HG03175 (cell line): Measurements from ENCODE around the gene PACS2.

Experiments
- ATAC-seq: cut with Tn5 transposase; IDR thresholded peaks from one replicate; pipeline ENCODE4 v1.9.1; 2021; ENCODE audit warnings: mild to moderate bottlenecking, moderate library complexity; ENCODE audit not compliant: unreplicated experiment

PACS2 gene

GRCh38 chr14:105398044-105398725 lies 83.6 kb downstream of the PACS2 start, which contains the start of gene TEX22:
TSS of gene TEX22 (plus strand) at chr14:105398538. CDS start at chr14:105399341, 803 bp downstream.
- ATAC-seq: peak; percentile 81

GRCh38 chr14:105398726-105399465 lies 84.3 kb downstream of the PACS2 start:
- ATAC-seq: peak; percentile 31

GRCh38 chr14:105399466-105399775 lies 84.9 kb downstream of the PACS2 start:
- no peak for ATAC-seq

- ATAC-seq: no peak
Observed at GRCh38 chr14:105400016-105400415, 85.5 kb downstream of the PACS2 start.

GRCh38 chr14:105401699-105402098 lies 87.2 kb downstream of the PACS2 start:
- no peak for ATAC-seq

GRCh38 chr14:105408592-105408991 lies 94.0 kb downstream of the PACS2 start:
- no peak for ATAC-seq

- ATAC-seq: no peak
Observed at GRCh38 chr14:105409364-105409763, 94.8 kb downstream of the PACS2 start.

DNA sequence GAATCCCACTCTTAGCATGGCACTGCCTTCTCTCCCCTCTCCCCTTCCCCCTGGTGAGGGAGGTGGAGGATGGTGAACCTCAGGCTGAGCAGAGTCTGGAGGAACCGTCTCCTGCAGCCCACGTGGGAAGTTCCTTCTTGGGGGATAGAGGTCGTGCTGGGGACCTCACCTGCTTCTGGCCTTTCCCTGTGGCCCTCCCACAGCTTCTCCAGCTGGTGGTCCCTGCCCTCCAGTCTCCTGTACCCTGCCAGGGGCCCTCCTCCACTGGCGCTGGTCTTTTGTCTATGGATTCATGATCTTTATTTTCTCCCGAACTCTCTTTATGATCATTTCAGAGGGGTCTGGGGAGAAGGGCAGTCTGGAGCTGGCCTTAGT lies 96.1 kb downstream of the PACS2 start:
- ATAC-seq: no peak

DNA sequence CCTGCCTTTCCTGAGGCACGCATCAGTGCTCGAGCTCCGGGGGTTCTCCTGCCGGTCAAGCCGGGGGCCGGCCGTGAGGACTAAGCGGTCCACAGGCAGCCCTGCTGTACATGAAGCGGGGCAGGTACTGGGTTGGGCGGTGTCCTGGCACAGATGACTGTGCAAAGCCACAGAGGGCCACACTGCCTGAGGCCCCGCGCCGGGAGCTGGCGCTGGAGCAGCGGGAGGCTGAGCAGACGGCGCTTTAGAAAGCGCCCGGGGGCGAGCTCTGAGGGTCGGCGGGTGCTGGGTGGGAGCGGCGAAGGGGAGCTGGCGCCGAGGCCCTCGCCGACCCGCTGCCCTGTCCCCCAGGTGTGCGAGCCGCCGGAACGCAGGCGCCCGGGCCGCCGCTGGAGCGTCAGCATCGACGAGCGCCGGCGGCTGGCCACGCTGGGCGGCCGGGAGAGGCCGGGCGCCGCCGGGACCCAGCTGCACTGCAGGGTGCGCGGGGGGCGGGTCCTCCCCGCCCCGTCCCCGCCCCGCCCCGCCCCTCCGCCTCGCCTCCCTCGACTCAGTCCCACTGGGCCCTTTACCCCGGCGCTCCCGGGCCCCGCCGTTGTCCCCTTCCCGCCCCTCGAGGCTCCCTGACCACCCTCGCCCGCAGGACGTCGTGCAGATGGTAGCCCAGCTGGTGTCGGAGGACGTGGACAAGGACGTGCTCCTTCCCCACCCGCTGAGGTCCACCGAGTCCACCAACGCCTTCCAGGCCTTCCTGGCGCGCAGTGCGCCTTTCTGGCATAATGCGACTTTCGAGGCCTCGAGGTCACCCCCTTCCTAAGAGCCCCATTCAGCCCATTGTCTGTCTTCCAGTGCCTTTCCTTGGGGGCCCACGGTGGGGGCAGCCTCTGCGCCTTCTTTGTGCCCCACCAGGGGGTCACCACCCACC lies 96.7 kb downstream of the PACS2 start:
- no peak for ATAC-seq

GRCh38 chr14:105411985-105412770 lies 97.6 kb downstream of the PACS2 start:
- ATAC-seq: no peak

DNA sequence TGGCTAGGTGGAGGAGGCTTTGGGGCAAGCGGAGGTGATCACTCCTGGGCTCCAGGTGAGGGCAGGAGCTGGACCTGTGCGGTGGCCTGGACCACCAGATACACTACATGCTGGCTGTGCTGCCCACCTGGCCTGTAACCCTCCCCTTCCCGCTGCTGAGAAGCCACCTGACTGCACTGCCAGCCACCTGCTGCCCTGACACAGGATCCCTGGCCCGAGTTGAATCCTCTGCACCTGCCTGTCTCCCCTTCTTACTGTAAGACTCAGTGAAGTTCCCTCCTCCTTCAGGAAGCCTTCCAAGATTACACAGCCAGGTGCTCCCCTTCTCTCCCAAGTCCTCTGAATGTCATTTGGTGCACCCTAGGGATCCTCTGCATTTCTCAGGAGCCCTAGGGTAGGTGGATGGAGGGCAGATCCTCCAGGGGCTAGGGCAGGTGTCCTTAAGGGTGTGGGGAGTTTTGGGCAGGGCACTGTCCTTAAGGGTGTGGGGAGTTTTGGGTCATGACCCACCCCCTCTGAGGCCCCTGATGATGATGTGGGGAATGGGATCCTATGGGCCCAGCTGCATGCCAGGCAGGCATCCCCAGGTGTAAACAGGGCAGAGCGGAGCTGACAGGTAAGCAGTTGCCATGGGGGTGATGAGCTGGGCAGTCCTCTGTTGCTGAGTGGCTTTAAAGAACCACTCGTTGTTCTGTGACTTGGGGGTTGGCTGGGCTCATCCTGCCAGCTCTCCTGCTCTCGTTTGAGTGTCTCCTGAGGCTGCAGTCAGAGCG lies 98.4 kb downstream of the PACS2 start:
- no peak for ATAC-seq

GRCh38 chr14:105413544-105413886 lies 99.0 kb downstream of the PACS2 start:
- ATAC-seq: no peak

GRCh38 chr14:105414456-105415371 lies 100.2 kb downstream of the PACS2 start:
- peak; percentile 55 for ATAC-seq

GRCh38 chr14:105415481-105416428 lies 101.2 kb downstream of the PACS2 start:
- no peak for ATAC-seq

DNA sequence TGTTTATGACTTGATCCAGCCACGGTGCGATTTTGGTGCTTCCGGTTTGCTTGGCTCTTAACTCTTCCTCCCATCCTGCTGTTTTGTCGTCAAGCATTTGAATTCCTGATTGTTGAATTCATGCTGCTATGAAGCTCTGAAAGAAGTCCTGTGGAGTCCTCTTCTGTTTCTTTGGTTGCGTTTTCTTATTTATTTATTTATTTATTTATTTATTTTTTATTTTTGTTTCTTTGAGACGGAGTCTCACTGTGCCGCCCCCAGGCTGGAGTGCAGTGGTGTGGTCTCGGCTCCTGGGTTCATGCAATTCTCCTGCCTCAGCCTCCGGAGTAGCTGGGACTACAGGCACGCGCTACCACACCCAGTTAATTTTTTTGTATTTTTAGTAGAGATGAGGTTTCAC lies 102.1 kb downstream of the PACS2 start:
- no peak for ATAC-seq

DNA sequence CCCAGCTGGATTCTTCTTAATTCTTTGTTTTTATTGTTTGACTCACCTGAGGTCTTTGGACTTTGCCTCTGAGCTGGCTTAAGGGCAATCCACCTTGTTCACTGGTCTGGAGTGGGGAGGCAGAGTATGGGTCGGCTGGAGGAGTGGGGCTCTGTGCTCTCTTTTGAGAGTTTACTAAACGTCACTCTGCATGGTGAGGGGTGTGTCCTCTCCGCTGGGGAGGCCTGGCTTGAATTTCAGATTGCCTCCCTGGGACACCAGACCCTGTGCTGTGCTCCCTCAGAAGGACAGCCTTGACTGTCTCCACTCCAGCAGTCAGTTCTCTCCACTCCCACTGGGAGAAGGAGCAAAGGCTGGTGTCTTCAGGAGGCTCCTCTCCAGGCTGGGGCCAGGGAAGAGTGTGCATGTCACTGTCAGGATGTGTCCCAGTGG lies 103.2 kb downstream of the PACS2 start:
- no peak for ATAC-seq

DNA sequence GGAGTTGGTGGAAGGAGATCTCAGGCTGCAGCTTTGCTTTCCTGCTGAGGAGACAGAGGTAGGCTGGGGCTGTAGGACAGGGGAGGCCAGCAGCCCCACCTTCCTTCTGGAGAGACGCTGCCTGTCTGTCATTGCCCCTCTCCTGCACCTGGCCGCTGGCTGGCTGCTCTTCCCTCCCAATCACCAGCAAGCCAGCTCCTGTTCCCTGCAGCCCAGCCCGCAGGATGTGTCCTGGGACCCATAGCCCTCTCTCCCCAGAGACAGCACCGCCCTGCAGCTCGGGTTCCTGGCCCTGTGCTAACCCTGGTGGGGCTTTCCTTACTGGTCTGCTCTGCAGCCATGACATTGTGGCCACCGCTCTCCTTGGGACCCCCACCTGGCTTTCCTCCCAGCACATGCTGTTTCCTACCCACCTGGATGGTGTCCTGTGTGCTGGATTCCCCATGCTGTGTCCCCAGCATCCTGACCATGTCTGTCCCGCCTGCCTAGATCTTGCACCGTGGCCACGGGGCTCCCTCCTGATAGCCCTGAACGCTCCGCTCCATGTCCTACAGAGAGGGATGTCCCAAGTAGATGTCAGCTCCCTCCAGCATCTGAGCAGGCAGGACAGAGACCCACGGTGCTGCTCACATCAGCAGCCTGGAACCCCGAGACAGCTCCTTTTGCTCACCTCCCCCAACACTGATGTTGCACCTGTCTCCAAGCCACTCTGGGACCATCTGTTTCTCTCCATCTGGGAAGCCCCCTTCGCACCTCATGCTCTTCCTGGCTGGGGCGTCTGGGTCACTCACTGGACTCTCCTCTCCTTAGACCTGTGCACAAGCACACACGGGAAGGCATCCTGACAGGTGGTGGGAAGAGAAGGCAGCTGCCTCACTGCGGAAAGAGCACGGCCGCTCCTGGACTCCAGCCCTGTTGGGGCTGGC lies 104.0 kb downstream of the PACS2 start:
- no peak for ATAC-seq
